ENCODE results near the gene SKOR1.

SKOR1 gene

GRCh38 chr15:67824976-67825880 lies at the start of gene SKOR1:
SKOR1 (plus strand) TSS chr15:67825509; CDS start chr15:67825603, 94 bp downstream.
- peak within 1 kb of the TSS; percentile 69 for H3K4me3 ChIP-seq (ENCODE audit: low read depth, low read length)
- peaks cover 99% of the 10 kb centered on the region for H3K27me3 ChIP-seq (ENCODE audit: insufficient read depth, low read length)
- no peaks in the 10 kb centered on the region for H3K36me3 ChIP-seq (ENCODE audit: insufficient read depth, low read length)
- no peak within 1 kb of the TSS for H3K27ac ChIP-seq (ENCODE audit: low read depth, low read length)
- no peaks in the 10 kb centered on the region for H3K4me1 ChIP-seq (ENCODE audit: control insufficient read depth, insufficient read depth, low read length, unreplicated experiment)
- H2AFZ ChIP-seq (ENCODE audit: low read length, unreplicated experiment): no peak within 1 kb of the TSS
- no peaks in the 10 kb centered on the region for H3K79me2 ChIP-seq (ENCODE audit: control insufficient read depth, insufficient read depth, low read length, unreplicated experiment)

GRCh38 chr15:67775998-67776397 lies 49.3 kb upstream of the SKOR1 start:
- no peaks in the 10 kb centered on the region for H3K27me3 ChIP-seq (ENCODE audit: insufficient read depth, low read length)
- H3K4me3 ChIP-seq (ENCODE audit: low read depth, low read length): no peak overlapping the region
- H3K36me3 ChIP-seq (ENCODE audit: insufficient read depth, low read length): no peaks in the 10 kb centered on the region
- no peaks in the 10 kb centered on the region for H3K79me2 ChIP-seq (ENCODE audit: control insufficient read depth, insufficient read depth, low read length, unreplicated experiment)
- H2AFZ ChIP-seq (ENCODE audit: low read length, unreplicated experiment): no peak overlapping the region
- peaks cover 3% of the 10 kb centered on the region for H3K4me1 ChIP-seq (ENCODE audit: control insufficient read depth, insufficient read depth, low read length, unreplicated experiment)
- H3K27ac ChIP-seq (ENCODE audit: low read depth, low read length): no peak overlapping the region

GRCh38 chr15:67776600-67776999 lies 48.7 kb upstream of the SKOR1 start:
- H3K27me3 ChIP-seq (ENCODE audit: insufficient read depth, low read length): no peaks in the 10 kb centered on the region
- H3K4me1 ChIP-seq (ENCODE audit: control insufficient read depth, insufficient read depth, low read length, unreplicated experiment): peaks cover 3% of the 10 kb centered on the region
- no peak overlapping the region for H3K27ac ChIP-seq (ENCODE audit: low read depth, low read length)
- H3K79me2 ChIP-seq (ENCODE audit: control insufficient read depth, insufficient read depth, low read length, unreplicated experiment): no peaks in the 10 kb centered on the region
- H2AFZ ChIP-seq (ENCODE audit: low read length, unreplicated experiment): no peak overlapping the region
- H3K36me3 ChIP-seq (ENCODE audit: insufficient read depth, low read length): no peaks in the 10 kb centered on the region
- H3K4me3 ChIP-seq (ENCODE audit: low read depth, low read length): no peak overlapping the region

- H3K4me1 ChIP-seq (ENCODE audit: control insufficient read depth, insufficient read depth, low read length, unreplicated experiment): peaks cover 3% of the 10 kb centered on the region
- H3K4me3 ChIP-seq (ENCODE audit: low read depth, low read length): no peak overlapping the region
- H3K79me2 ChIP-seq (ENCODE audit: control insufficient read depth, insufficient read depth, low read length, unreplicated experiment): no peaks in the 10 kb centered on the region
- no peak overlapping the region for H2AFZ ChIP-seq (ENCODE audit: low read length, unreplicated experiment)
- H3K27ac ChIP-seq (ENCODE audit: low read depth, low read length): no peak overlapping the region
- H3K36me3 ChIP-seq (ENCODE audit: insufficient read depth, low read length): no peaks in the 10 kb centered on the region
- no peaks in the 10 kb centered on the region for H3K27me3 ChIP-seq (ENCODE audit: insufficient read depth, low read length)
Observed at GRCh38 chr15:67777071-67777470, 48.2 kb upstream of the SKOR1 start.

GRCh38 chr15:67777773-67778172 lies 47.5 kb upstream of the SKOR1 start:
- H3K4me1 ChIP-seq (ENCODE audit: control insufficient read depth, insufficient read depth, low read length, unreplicated experiment): peaks cover 3% of the 10 kb centered on the region

GRCh38 chr15:67778968-67779548 lies 46.3 kb upstream of the SKOR1 start:
- Histone ChIP-seq H3K36me3 (ENCODE audit: insufficient read depth, low read length) (no peaks in the 10 kb centered on the region), H3K4me3 (ENCODE audit: low read depth, low read length) (no peak overlapping the region), H3K79me2 (ENCODE audit: control insufficient read depth, insufficient read depth, low read length, unreplicated experiment) (no peaks in the 10 kb centered on the region), H2AFZ (ENCODE audit: low read length, unreplicated experiment) (no peak overlapping the region), H3K27ac (ENCODE audit: low read depth, low read length) (no peak overlapping the region), H3K27me3 (ENCODE audit: insufficient read depth, low read length) (no peaks in the 10 kb centered on the region), H3K4me1 (ENCODE audit: control insufficient read depth, insufficient read depth, low read length, unreplicated experiment) (peaks cover 3% of the 10 kb centered on the region)

More at GRCh38 chr15:67777773-67778172, 47.5 kb upstream of the SKOR1 start:
- H3K27me3 ChIP-seq (ENCODE audit: insufficient read depth, low read length): no peaks in the 10 kb centered on the region
- no peaks in the 10 kb centered on the region for H3K36me3 ChIP-seq (ENCODE audit: insufficient read depth, low read length)
- H3K27ac ChIP-seq (ENCODE audit: low read depth, low read length): no peak overlapping the region
- H2AFZ ChIP-seq (ENCODE audit: low read length, unreplicated experiment): no peak overlapping the region
- H3K79me2 ChIP-seq (ENCODE audit: control insufficient read depth, insufficient read depth, low read length, unreplicated experiment): no peaks in the 10 kb centered on the region
- H3K4me3 ChIP-seq (ENCODE audit: low read depth, low read length): no peak overlapping the region

GRCh38 chr15:67779549-67780111 lies 45.7 kb upstream of the SKOR1 start:
- H3K79me2 ChIP-seq (ENCODE audit: control insufficient read depth, insufficient read depth, low read length, unreplicated experiment): no peaks in the 10 kb centered on the region
- H3K4me3 ChIP-seq (ENCODE audit: low read depth, low read length): no peak overlapping the region
- H3K36me3 ChIP-seq (ENCODE audit: insufficient read depth, low read length): no peaks in the 10 kb centered on the region
- H3K4me1 ChIP-seq (ENCODE audit: control insufficient read depth, insufficient read depth, low read length, unreplicated experiment): peaks cover 3% of the 10 kb centered on the region
- H3K27ac ChIP-seq (ENCODE audit: low read depth, low read length): no peak overlapping the region
- no peaks in the 10 kb centered on the region for H3K27me3 ChIP-seq (ENCODE audit: insufficient read depth, low read length)
- H2AFZ ChIP-seq (ENCODE audit: low read length, unreplicated experiment): no peak overlapping the region

GRCh38 chr15:67781061-67781460 lies 44.2 kb upstream of the SKOR1 start:
- H2AFZ ChIP-seq (ENCODE audit: low read length, unreplicated experiment): no peak overlapping the region
- no peak overlapping the region for H3K4me3 ChIP-seq (ENCODE audit: low read depth, low read length)
- no peaks in the 10 kb centered on the region for H3K27me3 ChIP-seq (ENCODE audit: insufficient read depth, low read length)
- peaks cover 3% of the 10 kb centered on the region for H3K4me1 ChIP-seq (ENCODE audit: control insufficient read depth, insufficient read depth, low read length, unreplicated experiment)
- no peak overlapping the region for H3K27ac ChIP-seq (ENCODE audit: low read depth, low read length)
- no peaks in the 10 kb centered on the region for H3K36me3 ChIP-seq (ENCODE audit: insufficient read depth, low read length)
- H3K79me2 ChIP-seq (ENCODE audit: control insufficient read depth, insufficient read depth, low read length, unreplicated experiment): no peaks in the 10 kb centered on the region

- Histone ChIP-seq H3K27ac (ENCODE audit: low read depth, low read length) (no peak overlapping the region), H3K4me3 (ENCODE audit: low read depth, low read length) (no peak overlapping the region), H3K4me1 (ENCODE audit: control insufficient read depth, insufficient read depth, low read length, unreplicated experiment) (no peaks in the 10 kb centered on the region), H2AFZ (ENCODE audit: low read length, unreplicated experiment) (no peak overlapping the region), H3K79me2 (ENCODE audit: control insufficient read depth, insufficient read depth, low read length, unreplicated experiment) (no peaks in the 10 kb centered on the region), H3K27me3 (ENCODE audit: insufficient read depth, low read length) (no peaks in the 10 kb centered on the region), H3K36me3 (ENCODE audit: insufficient read depth, low read length) (no peaks in the 10 kb centered on the region)
Observed at GRCh38 chr15:67781907-67782690, 43.2 kb upstream of the SKOR1 start.

- no peaks in the 10 kb centered on the region for H3K36me3 ChIP-seq (ENCODE audit: insufficient read depth, low read length)
- H3K27me3 ChIP-seq (ENCODE audit: insufficient read depth, low read length): no peaks in the 10 kb centered on the region
- H3K4me1 ChIP-seq (ENCODE audit: control insufficient read depth, insufficient read depth, low read length, unreplicated experiment): no peaks in the 10 kb centered on the region
- H3K27ac ChIP-seq (ENCODE audit: low read depth, low read length): no peak overlapping the region
- H3K79me2 ChIP-seq (ENCODE audit: control insufficient read depth, insufficient read depth, low read length, unreplicated experiment): no peaks in the 10 kb centered on the region
- no peak overlapping the region for H3K4me3 ChIP-seq (ENCODE audit: low read depth, low read length)
- no peak overlapping the region for H2AFZ ChIP-seq (ENCODE audit: low read length, unreplicated experiment)
Observed at GRCh38 chr15:67782691-67782991, 42.7 kb upstream of the SKOR1 start.

Measured in ACC112 (cell line).